Measurements from ENCODE around the gene RANGRF.

- no peak for TF ChIP-seq CTCF (IDR thresholded peaks at IDR 0.05)
- no peak for TF ChIP-seq POLR2AphosphoS5 (IDR thresholded peaks at IDR 0.05)
- TF ChIP-seq POLR2A (IDR thresholded peaks at IDR 0.05; ENCODE audit: low read depth) = no peak
Measured at GRCh38 chr17:8324132-8324531, 35.7 kb downstream of the RANGRF start.
